ENCODE results near the gene MSMP. TPM values are rescaled to one million over a fixed set of nuclear protein-coding genes. Genes with fewer than 3 reads are reported as not detected.

Gene MSMP
- total RNA-seq, 2 donors from 2014 or later: not detected

DNA sequence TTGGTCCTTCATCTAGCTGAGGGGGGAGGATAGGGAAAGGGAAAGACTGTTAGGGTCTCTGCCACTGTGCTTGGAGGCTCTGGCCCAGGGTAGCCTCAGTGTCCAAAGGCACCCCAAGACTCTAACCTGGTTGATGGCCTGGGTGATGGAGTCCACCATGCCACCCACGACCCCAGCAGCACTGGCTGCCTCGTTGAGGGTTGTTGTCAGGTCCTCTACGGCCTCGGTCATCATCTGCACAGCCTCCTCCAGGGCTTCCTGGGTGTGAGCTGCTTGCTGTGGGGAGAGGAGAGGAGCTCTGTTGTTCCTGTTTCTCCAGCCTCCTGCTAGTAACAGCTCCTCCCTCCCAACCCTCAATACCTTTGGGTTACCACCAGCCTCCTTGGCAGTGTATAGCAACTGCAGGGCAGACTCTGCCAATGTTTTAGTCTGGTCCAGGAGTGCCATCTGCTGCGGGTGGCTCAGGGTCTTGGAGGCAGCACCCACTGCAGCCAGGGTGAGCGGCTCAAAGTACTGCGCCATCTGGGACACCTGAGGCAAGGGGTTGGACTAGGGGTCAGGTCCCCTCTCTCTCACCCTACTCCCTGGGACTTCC lies 48.1 kb downstream of the MSMP start:
- no peak overlapping the region for H3K4me3 Mint-ChIP-seq
- H3K9me3 Mint-ChIP-seq: no peaks in the 10 kb centered on the region
- H3K36me3 Mint-ChIP-seq (ENCODE audit: insufficient read depth in 2 of 2): peaks cover 20 to 30% of the 10 kb centered on the region in 2 donors
- ATAC-seq (replicated peaks in 1 of 2) (no peak), DNase-seq (no peak)
- no peaks in the 10 kb centered on the region for H3K27me3 Mint-ChIP-seq (ENCODE audit: low read depth)
- no peak overlapping the region for H3K27ac Mint-ChIP-seq
- no peaks in the 10 kb centered on the region for H3K4me1 Mint-ChIP-seq (ENCODE audit: low read depth)

DNA sequence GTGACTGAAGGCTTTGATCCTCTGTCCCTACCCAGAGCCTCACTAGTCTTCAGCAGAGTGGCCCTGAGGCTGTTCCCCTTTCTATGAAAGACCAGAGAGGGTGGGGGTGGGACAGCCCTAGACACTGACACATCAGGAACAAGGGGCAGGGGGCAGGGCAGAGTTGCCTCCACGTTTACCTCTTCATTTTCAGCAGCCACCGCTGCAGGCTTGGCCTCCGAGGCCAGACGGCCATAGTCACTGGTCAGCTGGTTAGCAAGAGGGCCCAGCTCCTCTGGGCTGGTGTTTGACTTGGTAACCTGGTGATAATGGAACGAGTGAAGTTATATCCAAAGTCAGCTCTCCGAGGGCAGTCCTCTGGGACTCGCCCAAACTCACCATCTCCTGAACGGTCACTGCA lies 48.7 kb downstream of the MSMP start:
- Mint-ChIP-seq H3K36me3 (ENCODE audit: insufficient read depth in 2 of 2) (peaks cover 18 to 28% of the 10 kb centered on the region in 2 donors), H3K27me3 (ENCODE audit: low read depth) (no peaks in the 10 kb centered on the region), H3K4me1 (ENCODE audit: low read depth) (no peaks in the 10 kb centered on the region), H3K27ac (no peak overlapping the region), H3K9me3 (no peaks in the 10 kb centered on the region), H3K4me3 (no peak overlapping the region)
- ATAC-seq (replicated peaks in 1 of 2): no peak
- no peak for DNase-seq

DNA sequence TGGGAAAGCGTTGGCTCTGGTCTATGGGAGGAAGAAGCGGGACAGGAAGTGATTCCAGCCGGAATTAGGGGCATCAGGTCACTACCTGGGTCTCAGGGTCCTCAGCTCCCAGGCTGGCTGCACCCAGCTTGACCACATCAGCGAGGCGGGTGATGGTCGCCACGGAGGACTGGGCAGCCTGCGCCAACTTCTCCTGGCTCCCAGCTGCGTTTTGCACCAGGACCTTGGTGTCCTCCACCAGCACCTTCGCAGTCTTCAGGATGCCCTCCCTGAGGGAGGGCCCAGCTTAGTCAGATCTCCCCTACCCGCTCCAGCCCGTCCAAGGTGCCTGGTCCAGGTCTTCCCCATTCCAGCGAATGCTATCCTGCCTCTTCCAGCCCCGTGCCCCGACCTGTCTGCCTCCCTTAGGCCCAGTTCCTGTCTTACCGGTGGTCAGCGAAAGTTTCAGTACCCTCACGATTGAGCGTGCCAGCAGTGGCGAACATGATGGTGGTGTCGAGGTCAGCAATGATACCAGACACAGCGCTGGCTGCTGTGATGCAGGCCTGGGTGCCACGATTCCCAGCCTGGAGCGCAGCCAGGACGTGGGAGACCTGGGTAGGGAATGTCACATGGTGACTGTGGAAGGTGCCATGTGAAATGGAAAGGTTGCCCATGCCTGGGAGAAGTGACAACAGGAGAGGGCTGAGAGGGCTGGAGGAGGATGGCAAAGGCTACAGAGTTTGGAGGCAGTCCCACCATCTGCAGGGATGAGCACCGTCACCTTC lies 50.0 kb downstream of the MSMP start:
- Mint-ChIP-seq H3K9me3 (no peaks in the 10 kb centered on the region), H3K27me3 (ENCODE audit: low read depth) (no peaks in the 10 kb centered on the region), H3K4me3 (no peak overlapping the region), H3K36me3 (ENCODE audit: insufficient read depth in 2 of 2) (peaks cover 18 to 28% of the 10 kb centered on the region in 2 donors), H3K27ac (no peak overlapping the region), H3K4me1 (ENCODE audit: low read depth) (no peaks in the 10 kb centered on the region)
- no peak for DNase-seq
- no peak for ATAC-seq (replicated peaks in 1 of 2)

Other genes starting within 250 kb of the MSMP start
- 10 to 100 TPM; 39.9 to 45.5 TPM for gene TESK1, start 149.0 kb downstream of the MSMP start, total RNA-seq
- gene CD72, start 135.9 kb downstream of the MSMP start, total RNA-seq: 10 to 100 TPM; 28.7 to 31.9 TPM
- gene SIT1, start 103.3 kb downstream of the MSMP start, total RNA-seq: 10 to 100 TPM; 61.4 to 65.6 TPM
- 1,000 to 10,000 TPM; 5,353 to 9,709 TPM for gene RMRP, start 96.3 kb downstream of the MSMP start, total RNA-seq
- gene CCDC107, start 96.0 kb downstream of the MSMP start, total RNA-seq: 10 to 100 TPM in 1 of 2 donors, 1 to 10 TPM in 1; 9.5 to 10.8 TPM
- gene ARHGEF39, start 89.1 kb downstream of the MSMP start, total RNA-seq: 10 to 100 TPM; 12.0 to 15.1 TPM
- 1 to 10 TPM in 1 of 2 donors, under 1 TPM in 1; 0.65 to 1.6 TPM for gene CA9, start 80.3 kb downstream of the MSMP start, total RNA-seq
- 1 to 10 TPM; 5.4 to 7.8 TPM for gene TPM2, start 64.4 kb downstream of the MSMP start, total RNA-seq
- 100 to 1,000 TPM; 200 to 235 TPM for gene TLN1, start 22.1 kb downstream of the MSMP start, total RNA-seq
- gene CREB3, start 21.6 kb downstream of the MSMP start, total RNA-seq: 10 to 100 TPM; 30.7 to 33.1 TPM
- 10 to 100 TPM; 37.7 to 38.4 TPM for gene GBA2, start 5.0 kb downstream of the MSMP start, total RNA-seq
- 10 to 100 TPM; 32.5 TPM for gene RGP1, start 5.0 kb downstream of the MSMP start, total RNA-seq
- 10 to 100 TPM in 1 of 2 donors, 1 to 10 TPM in 1; 6.7 to 11.5 TPM for gene NPR2, start 37.3 kb upstream of the MSMP start, total RNA-seq
- 1 to 10 TPM; 1.1 to 1.4 TPM for gene SPAG8, start 58.0 kb upstream of the MSMP start, total RNA-seq
- gene HINT2, start 60.8 kb upstream of the MSMP start, total RNA-seq: 10 to 100 TPM; 69.2 to 80.9 TPM
- not detected for gene FAM221B, start 74.5 kb upstream of the MSMP start, total RNA-seq
- 1 to 10 TPM; 8.4 to 9.1 TPM for gene TMEM8B, start 75.0 kb upstream of the MSMP start, total RNA-seq
- gene OR13J1, start 116.1 kb upstream of the MSMP start, total RNA-seq: not detected
- not detected for gene HRCT1, start 151.9 kb upstream of the MSMP start, total RNA-seq
- gene SPAAR, start 155.2 kb upstream of the MSMP start, total RNA-seq: not detected
- gene OR2S2, start 203.9 kb upstream of the MSMP start, total RNA-seq: not detected